GM19463 (cell line): Measurements from ENCODE around the gene SPATA2.
A peak's percentile ranks its signal among the peaks of the same experiment; 100 is the strongest.
"Not testable (repeated sequence)": the region's sequence is repeated elsewhere in the genome, so short reads cannot be mapped to it uniquely, and the experiment has no call there.

Source experiments
- ATAC-seq: cut with Tn5 transposase; IDR thresholded peaks from one replicate; pipeline ENCODE4 v1.9.1; 2021; ENCODE audit warnings: mild to moderate bottlenecking, moderate library complexity; ENCODE audit not compliant: unreplicated experiment

SPATA2 gene

GRCh38 chr20:49915380-49916145 is at the start of gene SPATA2:
SPATA2 (minus strand) TSS chr20:49915529; CDS start chr20:49908490, 7,039 bp downstream.
- ATAC-seq: peak; percentile 90

- no peak for ATAC-seq
Measured at GRCh38 chr20:49961413-49961812, 46.1 kb upstream of the SPATA2 start.

GRCh38 chr20:49957089-49957938 is 42.0 kb upstream of the SPATA2 start:
- ATAC-seq: not testable (repeated sequence)

GRCh38 chr20:49956689-49957088 is 41.4 kb upstream of the SPATA2 start:
- ATAC-seq: no peak

- not testable (repeated sequence) for ATAC-seq
Measured at GRCh38 chr20:49955830-49956396, 40.6 kb upstream of the SPATA2 start.

- no peak for ATAC-seq
Measured at GRCh38 chr20:49955167-49955566, 39.8 kb upstream of the SPATA2 start.

- ATAC-seq: no peak
Measured at GRCh38 chr20:49951151-49951550, 35.8 kb upstream of the SPATA2 start.

- ATAC-seq: no peak
Measured at GRCh38 chr20:49948809-49949507, 33.6 kb upstream of the SPATA2 start.

GRCh38 chr20:49948178-49948577 is 32.8 kb upstream of the SPATA2 start:
- no peak for ATAC-seq

GRCh38 chr20:49945701-49946477 is 30.6 kb upstream of the SPATA2 start:
- no peak for ATAC-seq

GRCh38 chr20:49945306-49945700 is 30.0 kb upstream of the SPATA2 start:
- ATAC-seq: no peak

- no peak for ATAC-seq
Measured at GRCh38 chr20:49942942-49943341, 27.6 kb upstream of the SPATA2 start.

GRCh38 chr20:49942303-49942702 is 27.0 kb upstream of the SPATA2 start:
- no peak for ATAC-seq

GRCh38 chr20:49941456-49941855 is 26.1 kb upstream of the SPATA2 start:
- ATAC-seq: no peak

GRCh38 chr20:49938173-49939163 is 23.1 kb upstream of the SPATA2 start:
- ATAC-seq: no peak

GRCh38 chr20:49937027-49937929 is 21.9 kb upstream of the SPATA2 start:
- peak; percentile 12 for ATAC-seq

- peak; percentile 69 for ATAC-seq
Measured at GRCh38 chr20:49936153-49937026, 21.1 kb upstream of the SPATA2 start, which contains the start of gene RNF114. RNF114 (plus strand) TSS chr20:49936397; CDS start chr20:49936413, 16 bp downstream.
